A673 (cell line): Measurements from ENCODE around the gene SLC22A23. TPM values are rescaled to one million over a fixed set of nuclear protein-coding genes. Genes with fewer than 3 reads are reported as not detected.

Source experiments
- BruUV-seq: library from RNA; stranded (reverse); fragments of 400-500 nt; replicated peaks from 2 replicates; lab custom pipeline; 2021; lab: Mats Ljungman, UMichigan
- CTCF ChIA-PET: fragments of 300-600 bp; sonication (Branson Sonifier 250); formaldehyde crosslinking; loops from one replicate; lab custom pipeline; 2022; ENCODE audit warnings: antibody characterized with exemption; lab: Charles Lee
- POLR2A ChIA-PET: fragments of 300-600 bp; sonication (Branson Sonifier 250); formaldehyde crosslinking; loops from one replicate; lab custom pipeline; 2022; ENCODE audit warnings: antibody characterized with exemption; ENCODE audit not compliant: low non-redundant PET; lab: Charles Lee
- DNase-seq: peaks from one replicate; pipeline ENCODE4 v3.0.0-alpha.2; 2015; ENCODE audit warnings: low spot score
- H3K27ac ChIP-seq: fragments of 200-600 bp; sonication (generic); 2 replicates; pipeline ENCODE4 v1.5.1; 2016; ENCODE audit warnings: mixed run types, low read depth, mild to moderate bottlenecking, mixed read lengths, antibody characterized with exemption, low read length; ENCODE audit not compliant: poor library complexity, severe bottlenecking
- H3K27me3 ChIP-seq: fragments of 200-600 bp; sonication (generic); replicated peaks from 2 replicates; pipeline ENCODE4 v1.6.1; 2017; ENCODE audit warnings: mixed run types, low read depth, mild to moderate bottlenecking, mixed read lengths, antibody characterized with exemption, low read length; ENCODE audit not compliant: insufficient read depth, poor library complexity
- H3K36me3 ChIP-seq: fragments of 200-600 bp; sonication (generic); 2 replicates; pipeline ENCODE4 v1.6.1; 2016; ENCODE audit warnings: mixed run types, mild to moderate bottlenecking, mixed read lengths, antibody characterized with exemption, low read length; ENCODE audit not compliant: insufficient read depth, poor library complexity, severe bottlenecking
- H3K4me1 ChIP-seq: fragments of 200-600 bp; sonication (generic); 2 replicates; pipeline ENCODE4 v1.6.1; 2017; ENCODE audit warnings: mixed run types, mild to moderate bottlenecking, mixed read lengths, antibody characterized with exemption, low read length; ENCODE audit not compliant: insufficient read depth, poor library complexity, severe bottlenecking
- H3K4me3 ChIP-seq: fragments of 200-600 bp; sonication (generic); 2 replicates; pipeline ENCODE4 v1.5.1; 2016; ENCODE audit warnings: low read depth, mixed run types, mild to moderate bottlenecking, mixed read lengths, low read length; ENCODE audit not compliant: poor library complexity, severe bottlenecking
- H3K9me3 ChIP-seq: fragments of 200-600 bp; sonication (generic); 2 replicates; pipeline ENCODE4 v1.6.1; 2016; ENCODE audit warnings: mixed run types, low read depth, mild to moderate bottlenecking, mixed read lengths, antibody characterized with exemption, low read length; ENCODE audit not compliant: poor library complexity, severe bottlenecking
- CTCF ChIP-seq: fragments of 300-800, 200-600 bp; sonication (generic); conservative IDR thresholded peaks from 2 replicates; pipeline ENCODE4 v1.5.1; 2017; ENCODE audit warnings: low read depth, mild to moderate bottlenecking, antibody characterized with exemption, low read length, moderate library complexity, mixed read lengths
- EZH2 ChIP-seq: fragments of 200-600 bp; sonication (generic); IDR thresholded peaks from 2 replicates; pipeline ENCODE4 v1.6.1; 2017; ENCODE audit warnings: borderline replicate concordance, low read depth, mild to moderate bottlenecking, mixed read lengths, antibody characterized with exemption, low read length; ENCODE audit not compliant: poor library complexity, severe bottlenecking
- intact Hi-C: fragments of 100-400 bp; cut with micrococcal nuclease; formaldehyde crosslinking; loops from one replicate; pipeline ENCODE4 v1.10.0; 2022; ENCODE audit not compliant: unreplicated experiment
- total RNA-seq: library from RNA; stranded (reverse); gene quantifications from 2 replicates; pipeline ENCODE4 v1.2.3, GENCODE V29; 2021

Gene SLC22A23
- total RNA-seq, 1 experiment from 2014 or later = 6.2 TPM

GRCh38 chr6:3468585-3468984 is 11.7 kb upstream of the SLC22A23 start:
- POLR2A ChIA-PET = no interaction called here
- no peaks in the 10 kb centered on the region for H3K36me3 ChIP-seq
- H3K4me1 ChIP-seq = peaks cover 14% of the 10 kb centered on the region
- TF ChIP-seq CTCF (no peak), EZH2 (no peak)
- CTCF ChIA-PET = no interaction called here
- H3K9me3 ChIP-seq = no peaks in the 10 kb centered on the region
- intact Hi-C loops = no loop called here
- H3K27me3 ChIP-seq = no peaks in the 10 kb centered on the region
- BruUV-seq = no TSS peak
- no peak for DNase-seq
- H3K4me3 ChIP-seq = no peak overlapping the region
- no peak overlapping the region for H3K27ac ChIP-seq

- H3K27me3 ChIP-seq = no peaks in the 10 kb centered on the region
- no peak for DNase-seq
- no peaks in the 10 kb centered on the region for H3K9me3 ChIP-seq
- H3K36me3 ChIP-seq = no peaks in the 10 kb centered on the region
- TF ChIP-seq CTCF (no peak), EZH2 (no peak)
- ChIA-PET POLR2A (no interaction called here), CTCF (no interaction called here)
- intact Hi-C loops = no loop called here
- H3K27ac ChIP-seq = no peak overlapping the region
- no peak overlapping the region for H3K4me3 ChIP-seq
- H3K4me1 ChIP-seq = peaks cover 11% of the 10 kb centered on the region
- no TSS peak for BruUV-seq
Measured at GRCh38 chr6:3467996-3468395, 11.1 kb upstream of the SLC22A23 start.

DNA sequence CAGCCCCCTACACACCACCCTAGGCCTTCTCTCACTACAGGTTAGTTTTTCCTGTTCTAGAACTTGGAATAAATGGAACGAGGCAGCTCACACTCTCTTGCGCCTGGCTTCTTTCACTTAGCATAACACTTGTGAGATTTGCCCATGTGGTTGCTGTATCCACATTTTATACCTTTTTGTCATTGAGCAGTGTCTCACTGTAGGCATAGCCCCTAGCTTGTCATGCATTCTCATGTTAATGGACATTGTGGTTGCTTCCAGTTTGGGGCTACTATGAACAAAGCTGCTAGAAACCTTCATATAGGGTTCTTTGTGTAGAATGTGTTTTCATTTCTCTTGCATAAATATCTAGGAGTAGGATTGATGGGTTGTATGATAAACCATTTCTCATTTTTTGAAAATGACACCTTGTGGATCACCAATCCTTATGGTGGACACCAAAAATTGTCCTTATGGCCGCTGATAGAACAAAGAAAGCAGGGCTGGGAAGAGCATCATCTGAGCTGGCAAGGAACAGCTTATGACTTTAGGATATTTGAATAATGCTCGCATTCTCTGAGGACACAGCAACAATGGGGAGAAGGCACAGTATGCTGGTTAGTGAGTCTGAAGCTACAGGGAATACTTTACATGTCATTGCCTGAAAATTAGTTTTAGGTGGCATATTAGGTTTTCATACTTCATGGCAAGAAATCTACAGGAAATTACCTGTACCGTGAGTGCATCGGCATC is 9.8 kb upstream of the SLC22A23 start:
- Histone ChIP-seq H3K36me3 (no peaks in the 10 kb centered on the region), H3K27me3 (no peaks in the 10 kb centered on the region), H3K4me1 (peaks cover 5% of the 10 kb centered on the region), H3K9me3 (no peaks in the 10 kb centered on the region), H3K27ac (no peak overlapping the region), H3K4me3 (no peak overlapping the region)
- TF ChIP-seq CTCF (no peak), EZH2 (no peak)
- ChIA-PET POLR2A (interaction anchor here (0.7 kb wide), 1 partner anchor 35 kb away, joined by 3 read pairs; no protein-coding TSS in a partner anchor), CTCF (no interaction called here)
- no peak for DNase-seq
- intact Hi-C loops = no loop called here
- BruUV-seq = no TSS peak
